K562 (cell line): ENCODE measurements around the gene SLC24A1. TPM values are rescaled to one million over a fixed set of nuclear protein-coding genes. Genes with fewer than 3 reads are reported as not detected.
A peak's percentile ranks its signal among the peaks of the same experiment; 100 is the strongest.

Experiments used
- CEBPB ChIP-seq: fragments of 450-650 bp; IDR thresholded peaks from 2 replicates; pipeline ENCODE4 v1.6.1; 2016; ENCODE audit warnings: missing genetic modification characterization, missing compliant biosample characterization
- E2F1 ChIP-seq: sonication (generic); formaldehyde crosslinking; IDR thresholded peaks from 2 replicates; pipeline ENCODE4 v1.8.1; 2023; ENCODE audit warnings: mild to moderate bottlenecking, missing genetic modification reagents, moderate library complexity
- E2F6 ChIP-seq, 2 experiments: IDR thresholded peaks; 2 replicates each; pipeline ENCODE4 v1.6.1; 2011; ENCODE audit warnings: borderline replicate concordance in 1 of 2, control low read depth in 1 of 2, low read depth in 1 of 2, low read length in 1 of 2, mild to moderate bottlenecking in 1 of 2, mixed read lengths in 1 of 2, moderate library complexity in 1 of 2; ENCODE audit not compliant: insufficient read depth in 1 of 2, insufficient read length in 1 of 2, poor library complexity in 1 of 2, severe bottlenecking in 1 of 2; ENCODE audit errors: extremely low read depth in 1 of 2
- EWSR1 ChIP-seq: fragments of 450-650 bp; IDR thresholded peaks from 2 replicates; pipeline ENCODE4 v1.6.1; 2018; ENCODE audit warnings: borderline replicate concordance, mild to moderate bottlenecking, low read depth, moderate library complexity; ENCODE audit not compliant: partially characterized antibody
- IRF2 ChIP-seq: sonication (generic); formaldehyde crosslinking; IDR thresholded peaks from 2 replicates; pipeline ENCODE4 v1.8.1; 2022; ENCODE audit warnings: mild to moderate bottlenecking, missing genetic modification reagents
- KDM2B ChIP-seq: fragments of 250-450 bp; sonication (Bioruptor Pico); IDR thresholded peaks from 2 replicates; pipeline ENCODE4 v1.8.0; 2021; ENCODE audit warnings: mild to moderate bottlenecking, moderate library complexity
- NONO ChIP-seq, 2 experiments: fragments of 200-400 bp in 1 of 2; fragments of 450-650 bp in 1 of 2; formaldehyde crosslinking in 1 of 2; IDR thresholded peaks; 2 replicates each; pipeline ENCODE4 v1.6.1; 2017; ENCODE audit warnings: low read depth in 2 of 2, mild to moderate bottlenecking in 2 of 2, moderate library complexity in 2 of 2, low read length in 1 of 2
- NUFIP1 ChIP-seq: fragments of 450-650 bp; IDR thresholded peaks from 2 replicates; pipeline ENCODE4 v1.6.1; 2018; ENCODE audit not compliant: partially characterized antibody
- RBBP5 ChIP-seq: fragments of 200-600 bp; sonication (generic); IDR thresholded peaks from 2 replicates; pipeline ENCODE4 v1.6.1; 2012; ENCODE audit warnings: borderline replicate concordance, mild to moderate bottlenecking, low read length, control low read depth, inconsistent platforms; ENCODE audit not compliant: insufficient read depth, poor library complexity, severe bottlenecking
- RFX1 ChIP-seq: fragments of 450-650 bp; IDR thresholded peaks from 2 replicates; pipeline ENCODE4 v1.6.1; 2016; ENCODE audit warnings: mild to moderate bottlenecking, moderate library complexity
- RHOXF2B ChIP-seq: fragments of 250-450 bp; sonication (Bioruptor Pico); conservative IDR thresholded peaks from 2 replicates; pipeline ENCODE4 v1.5.1; 2021
- U2AF1 ChIP-seq: fragments of 200-400 bp; formaldehyde crosslinking; optimal IDR thresholded peaks from 2 replicates; pipeline ENCODE3; 2017; ENCODE audit warnings: mild to moderate bottlenecking, low read depth, low read length, moderate library complexity
- UBTF ChIP-seq, 2 experiments: IDR thresholded peaks; 2 replicates each; pipeline ENCODE4 v1.6.1; 2012; ENCODE audit warnings: improper control_type of control experiment in 2 of 2, low read depth in 2 of 2, low read length in 2 of 2, borderline replicate concordance in 1 of 2
- ZFX ChIP-seq: sonication (generic); formaldehyde crosslinking; IDR thresholded peaks from 2 replicates; pipeline ENCODE4 v1.8.0; 2022; ENCODE audit warnings: mild to moderate bottlenecking, missing genetic modification reagents, moderate library complexity
- ZNF253 ChIP-seq: fragments of 250-450 bp; sonication (Bioruptor Pico); conservative IDR thresholded peaks from 2 replicates; pipeline ENCODE4 v1.6.1; 2021; ENCODE audit warnings: mild to moderate bottlenecking
- ZNF398 ChIP-seq: fragments of 250-450 bp; sonication (Bioruptor Pico); IDR thresholded peaks from 2 replicates; pipeline ENCODE4 v1.8.0; 2021; ENCODE audit warnings: moderate library complexity, mild to moderate bottlenecking, inconsistent platforms
- polyA plus RNA-seq, 8 experiments: library from polyadenylated mRNA; depleted of rRNA in 4 of 8; stranded (reverse) in 5 of 8; unstranded in 3 of 8; fragments of >200 nt; fragmentation: Nextera tagmentation in 2 of 8; fragmentation: Illumina TruSeq in 1 of 8; extraction: Ambion mirVana in 2 of 8; extraction: Trizol in 1 of 8; gene quantifications; 2 replicates each; pipeline versions ENCODE4 v1.2.1 to v1.2.3, GENCODE V29; 2011 to 2014; ENCODE audit warnings: inconsistent platforms in 1 of 8, missing spikeins in 1 of 8
- total RNA-seq, 7 experiments: library from RNA; depleted of rRNA in 6 of 7; stranded (reverse); fragments of >200 nt in 6 of 7; fragmentation: Illumina TruSeq in 2 of 7; extraction: Trizol in 2 of 7; gene quantifications; 2 replicates each; pipeline versions ENCODE4 v1.2.1 to v1.2.3, GENCODE V29; 2011 to 2021; ENCODE audit warnings: low replicate concordance in 1 of 7
- TF ChIP-seq, protein P1 (sequence below), 3 experiments: IDR thresholded peaks in 2 of 3; conservative IDR thresholded peaks in 1 of 3; 2 replicates each; pipeline ENCODE4 v1.5.1; 2011 to 2012; ENCODE audit warnings: low read length in 3 of 3, mild to moderate bottlenecking in 3 of 3, control low read depth in 2 of 3, improper control_type of control experiment in 1 of 3, inconsistent platforms in 1 of 3, low read depth in 1 of 3, mixed read lengths in 1 of 3, moderate library complexity in 1 of 3; ENCODE audit not compliant: insufficient read depth in 2 of 3

Gene SLC24A1
- total and polyA plus RNA-seq, 9 of the 15 experiments (the other 6 are each of a cell fraction or from before 2014, with no cell fraction given): 3.1 to 8.2 (median 5.5) TPM

DNA sequence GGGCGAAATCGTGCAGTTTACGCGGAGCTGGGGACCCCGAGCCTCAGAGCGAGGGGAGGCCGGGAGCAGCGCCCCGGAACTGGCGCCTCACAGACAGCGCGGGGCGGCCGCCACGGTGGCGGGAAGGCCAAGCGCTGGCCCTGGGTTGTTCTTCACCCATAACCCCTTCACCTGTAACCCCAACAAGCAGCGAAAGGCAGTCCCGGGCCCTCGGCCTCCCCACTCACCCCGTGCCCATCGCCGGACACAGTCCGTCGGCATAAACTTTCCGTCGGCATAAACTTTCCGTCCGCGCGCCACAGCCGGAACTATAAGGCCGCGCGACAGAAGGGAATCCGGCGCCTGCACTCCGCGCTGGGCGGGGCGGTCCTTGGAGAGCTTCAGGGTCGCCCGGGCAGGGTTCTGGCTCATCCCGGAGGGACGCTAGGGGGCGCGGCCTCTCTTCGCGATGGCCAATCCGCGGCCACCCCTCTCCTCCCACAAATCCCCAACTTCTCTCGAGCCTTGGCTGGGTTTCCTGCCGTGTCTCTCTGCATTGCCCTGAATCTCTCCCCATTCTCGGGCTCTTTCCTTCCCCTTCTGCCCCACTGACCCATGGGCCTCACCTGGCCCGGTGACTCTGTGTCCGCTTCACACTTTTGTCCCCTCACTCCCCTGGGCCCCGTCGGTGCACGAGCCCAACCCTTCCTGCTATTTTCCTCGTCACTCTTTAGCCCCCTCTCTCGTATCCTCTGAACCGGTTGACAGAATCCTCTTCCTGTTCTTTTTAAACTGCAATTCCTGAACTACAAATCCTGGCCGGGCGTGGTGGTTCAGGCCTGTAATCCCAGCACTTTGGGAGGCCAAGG lies 10.6 kb upstream of the SLC24A1 start, which contains the start of gene INTS14 (continued):
- peak; percentile 74 to 97; a peak in 3 of 4 replicates for TF ChIP-seq UBTF (IDR thresholded peaks at IDR 0.05; ENCODE audit: borderline replicate concordance in 1 of 2, low read depth in 2 of 2, low read length in 2 of 2)
- TF ChIP-seq ZNF253 (CRISPR knock-in tag): no peak
- TF ChIP-seq U2AF1: peak; percentile 50
- no peak for TF ChIP-seq RFX1
- TF ChIP-seq KDM2B (CRISPR knock-in tag): no peak
- TF ChIP-seq CEBPB (tag): no peak
- peak; percentile 56 to 94 for TF ChIP-seq NONO (IDR thresholded peaks at IDR 0.05; ENCODE audit: low read depth in 2 of 2, low read length in 1 of 2)
- TF ChIP-seq ZFX (CRISPR knock-in tag): peak; percentile 98
- no peak; the same call in 1 of the 2 replicates for TF ChIP-seq RHOXF2B (CRISPR knock-in tag)
- TF ChIP-seq EWSR1: no peak
- peak; percentile 64 to 71 for TF ChIP-seq E2F6 (IDR thresholded peaks at IDR 0.05; ENCODE audit: borderline replicate concordance in 1 of 2, extremely low read depth in 1 of 2, insufficient read depth in 1 of 2, insufficient read length in 1 of 2, low read depth in 1 of 2, low read length in 1 of 2, poor library complexity in 1 of 2, severe bottlenecking in 1 of 2)
- TF ChIP-seq ZNF398 (CRISPR knock-in tag): no peak
- TF ChIP-seq, protein P1, sequence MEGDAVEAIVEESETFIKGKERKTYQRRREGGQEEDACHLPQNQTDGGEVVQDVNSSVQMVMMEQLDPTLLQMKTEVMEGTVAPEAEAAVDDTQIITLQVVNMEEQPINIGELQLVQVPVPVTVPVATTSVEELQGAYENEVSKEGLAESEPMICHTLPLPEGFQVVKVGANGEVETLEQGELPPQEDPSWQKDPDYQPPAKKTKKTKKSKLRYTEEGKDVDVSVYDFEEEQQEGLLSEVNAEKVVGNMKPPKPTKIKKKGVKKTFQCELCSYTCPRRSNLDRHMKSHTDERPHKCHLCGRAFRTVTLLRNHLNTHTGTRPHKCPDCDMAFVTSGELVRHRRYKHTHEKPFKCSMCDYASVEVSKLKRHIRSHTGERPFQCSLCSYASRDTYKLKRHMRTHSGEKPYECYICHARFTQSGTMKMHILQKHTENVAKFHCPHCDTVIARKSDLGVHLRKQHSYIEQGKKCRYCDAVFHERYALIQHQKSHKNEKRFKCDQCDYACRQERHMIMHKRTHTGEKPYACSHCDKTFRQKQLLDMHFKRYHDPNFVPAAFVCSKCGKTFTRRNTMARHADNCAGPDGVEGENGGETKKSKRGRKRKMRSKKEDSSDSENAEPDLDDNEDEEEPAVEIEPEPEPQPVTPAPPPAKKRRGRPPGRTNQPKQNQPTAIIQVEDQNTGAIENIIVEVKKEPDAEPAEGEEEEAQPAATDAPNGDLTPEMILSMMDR (IDR thresholded peaks at IDR 0.05 in 2 of 3, conservative IDR thresholded peaks at IDR 0.05 in 1 of 3; ENCODE audit: insufficient read depth in 2 of 3, low read depth in 1 of 3, low read length in 3 of 3): peak; percentile 72 to 85 (median 80)
- TF ChIP-seq IRF2 (CRISPR knock-in tag): no peak
- no peak for TF ChIP-seq NUFIP1
- TF ChIP-seq E2F1 (CRISPR knock-in tag): peak; percentile 88
- peak; percentile 98 for TF ChIP-seq RBBP5
